GM12864 (cell line): ENCODE results near the gene LRRC26.

ENCODE experiments used
- DNase-seq: peaks from one replicate; pipeline ENCODE4 v3.0.0-alpha.2; 2011; ENCODE audit warnings: low read depth
- H3K4me3 ChIP-seq: 2 replicates; pipeline ENCODE4 v1.5.1; 2011; ENCODE audit warnings: mild to moderate bottlenecking, low read depth, low read length, control low read depth
- TF ChIP-seq, protein P1 (sequence below): IDR thresholded peaks from 2 replicates; pipeline ENCODE4 v1.5.1; 2011; ENCODE audit warnings: low read depth, mild to moderate bottlenecking, moderate library complexity, low read length, control low read depth, inconsistent platforms; ENCODE audit errors: missing control alignments

LRRC26 gene

DNA sequence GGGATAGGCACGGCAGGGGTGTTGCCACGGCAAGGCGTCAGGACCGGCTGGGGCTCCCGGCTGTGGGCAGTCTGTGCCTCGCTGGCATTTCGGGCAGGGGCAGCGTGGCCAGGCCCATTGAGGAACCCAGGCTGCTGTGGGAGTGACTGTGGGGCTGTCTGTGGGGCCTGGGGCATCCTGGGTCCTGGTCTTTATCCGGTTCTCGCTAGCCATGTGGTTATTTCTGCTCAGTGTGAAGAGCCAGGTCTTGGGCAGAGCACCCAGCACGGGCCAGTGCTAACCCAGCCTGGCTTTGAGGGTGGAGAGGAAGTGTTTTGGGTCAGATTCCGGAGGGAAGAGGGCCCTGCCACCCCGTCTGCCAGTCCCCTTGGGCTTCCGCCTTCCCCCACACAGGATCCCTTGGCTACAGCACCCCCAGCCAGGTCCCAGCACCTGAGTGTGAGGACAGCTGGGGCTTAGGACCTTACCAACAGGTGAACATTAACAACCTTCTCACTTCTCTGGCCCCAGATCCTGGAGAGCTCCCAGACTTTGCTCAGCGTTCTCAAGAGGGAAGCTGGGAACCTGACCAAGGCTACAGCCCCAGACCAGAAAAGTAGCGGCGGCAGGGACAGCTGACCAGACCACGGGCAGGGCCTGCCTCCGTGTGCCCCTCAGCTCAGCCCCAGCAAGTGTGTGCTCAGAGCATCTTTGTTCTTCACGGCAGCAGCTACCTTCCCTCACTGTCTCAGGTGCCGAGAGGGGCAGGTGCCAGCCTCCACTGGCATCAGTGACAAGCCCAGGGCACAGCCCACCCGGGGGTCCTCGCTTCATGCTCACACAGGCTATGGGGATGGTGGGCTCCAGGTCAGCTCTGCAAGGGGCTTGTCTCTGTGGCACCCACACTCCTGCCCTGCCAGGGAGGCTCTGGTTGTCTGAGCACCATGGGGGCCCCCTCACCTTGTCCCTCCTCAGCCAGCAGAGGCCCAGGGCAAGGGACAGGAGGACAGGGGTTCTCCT is 19.7 kb upstream of the LRRC26 start:
- TF ChIP-seq, protein P1, sequence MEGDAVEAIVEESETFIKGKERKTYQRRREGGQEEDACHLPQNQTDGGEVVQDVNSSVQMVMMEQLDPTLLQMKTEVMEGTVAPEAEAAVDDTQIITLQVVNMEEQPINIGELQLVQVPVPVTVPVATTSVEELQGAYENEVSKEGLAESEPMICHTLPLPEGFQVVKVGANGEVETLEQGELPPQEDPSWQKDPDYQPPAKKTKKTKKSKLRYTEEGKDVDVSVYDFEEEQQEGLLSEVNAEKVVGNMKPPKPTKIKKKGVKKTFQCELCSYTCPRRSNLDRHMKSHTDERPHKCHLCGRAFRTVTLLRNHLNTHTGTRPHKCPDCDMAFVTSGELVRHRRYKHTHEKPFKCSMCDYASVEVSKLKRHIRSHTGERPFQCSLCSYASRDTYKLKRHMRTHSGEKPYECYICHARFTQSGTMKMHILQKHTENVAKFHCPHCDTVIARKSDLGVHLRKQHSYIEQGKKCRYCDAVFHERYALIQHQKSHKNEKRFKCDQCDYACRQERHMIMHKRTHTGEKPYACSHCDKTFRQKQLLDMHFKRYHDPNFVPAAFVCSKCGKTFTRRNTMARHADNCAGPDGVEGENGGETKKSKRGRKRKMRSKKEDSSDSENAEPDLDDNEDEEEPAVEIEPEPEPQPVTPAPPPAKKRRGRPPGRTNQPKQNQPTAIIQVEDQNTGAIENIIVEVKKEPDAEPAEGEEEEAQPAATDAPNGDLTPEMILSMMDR, result no peak
- peak overlapping the region; percentile 99 for H3K4me3 ChIP-seq
- DNase-seq, result no peak

- TF ChIP-seq, protein P1, result peak; percentile 56
- peak; percentile 81 for DNase-seq
These were observed 18.8 kb upstream of the LRRC26 start, which contains the start of the genes ANAPC2 and SSNA1 for GRCh38 chr9:137188490-137189296. Gene ANAPC2 (minus strand): TSS chr9:137188560. CDS start chr9:137188532, 28 bp downstream. Gene SSNA1 (plus strand): TSS chr9:137188676. CDS start chr9:137188727, 51 bp downstream.

DNA sequence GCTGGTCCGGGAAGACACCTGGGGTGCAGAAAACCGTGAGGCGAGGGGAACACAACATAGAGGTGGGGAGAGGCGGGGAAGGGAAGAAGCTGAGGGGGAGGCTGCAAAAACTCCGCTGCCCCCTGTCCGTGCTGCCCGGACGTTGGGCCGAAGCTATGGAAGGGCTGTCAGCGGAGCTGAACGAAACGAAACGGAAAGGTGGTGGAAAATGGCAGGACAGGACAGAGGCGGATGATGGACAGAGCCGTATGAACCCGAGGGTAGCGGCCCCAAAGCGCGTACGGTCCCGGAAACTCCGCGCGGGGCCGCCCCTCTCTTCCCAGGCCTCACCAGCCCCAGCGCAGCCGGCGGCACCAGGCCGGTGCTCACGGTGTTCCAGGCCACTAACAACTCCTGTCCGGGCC is 18.2 kb upstream of the LRRC26 start:
- peak overlapping the region; percentile 99 for H3K4me3 ChIP-seq
- TF ChIP-seq, protein P1, result no peak
- no peak for DNase-seq

More at GRCh38 chr9:137188490-137189296, 18.8 kb upstream of the LRRC26 start, which contains the start of the genes ANAPC2 and SSNA1:
- peak within 1 kb of the TSS; percentile 99 for H3K4me3 ChIP-seq

- peak overlapping the region; percentile 99 for H3K4me3 ChIP-seq
- TF ChIP-seq, protein P1, result no peak
- DNase-seq, result no peak
These were observed 17.5 kb upstream of the LRRC26 start for GRCh38 chr9:137187386-137187785.

GRCh38 chr9:137186385-137186784 is 16.5 kb upstream of the LRRC26 start:
- no peak overlapping the region for H3K4me3 ChIP-seq
- DNase-seq, result no peak
- TF ChIP-seq, protein P1, result no peak

GRCh38 chr9:137185921-137186320 is 16.1 kb upstream of the LRRC26 start:
- TF ChIP-seq, protein P1, result no peak
- H3K4me3 ChIP-seq, result no peak overlapping the region
- DNase-seq, result no peak
